GM12878 (cell line): Measurements from ENCODE around the gene KCNK7. TPM values are rescaled to one million over a fixed set of nuclear protein-coding genes. Genes with fewer than 3 reads are reported as not detected.

ENCODE experiments used
- CREB1 ChIP-seq: IDR thresholded peaks from 2 replicates; pipeline ENCODE4 v1.6.1; 2012; ENCODE audit warnings: low read depth, mild to moderate bottlenecking, inconsistent platforms
- CUX1 ChIP-seq: IDR thresholded peaks from 2 replicates; pipeline ENCODE4 v1.6.1; 2012; ENCODE audit warnings: improper control_type of control experiment, low read depth, low read length; ENCODE audit not compliant: insufficient replicate concordance
- EGR1 ChIP-seq, 2 experiments: IDR thresholded peaks; 1 replicate in 1 of 2; 2 replicates in 1 of 2; pipeline ENCODE4 v1.6.1; 2011 to 2012; ENCODE audit warnings: low read depth in 2 of 2, low read length in 2 of 2, borderline replicate concordance in 1 of 2, mild to moderate bottlenecking in 1 of 2, moderate library complexity in 1 of 2
- EP300 ChIP-seq, 2 experiments: fragments of 150-350 bp in 1 of 2; IDR thresholded peaks; 2 replicates each; pipeline ENCODE4 v1.6.1; 2011 to 2012; ENCODE audit warnings: low read depth in 2 of 2, low read length in 2 of 2, borderline replicate concordance in 1 of 2, improper control_type of control experiment in 1 of 2, inconsistent platforms in 1 of 2; ENCODE audit not compliant: control insufficient read depth in 1 of 2
- HDAC6 ChIP-seq: fragments of 200-600 bp; sonication (generic); IDR thresholded peaks from one replicate; pipeline ENCODE4 v1.8.0; 2017; ENCODE audit warnings: antibody characterized with exemption; ENCODE audit not compliant: unreplicated experiment
- HDGF ChIP-seq: fragments of 450-650 bp; IDR thresholded peaks from 2 replicates; pipeline ENCODE4 v1.6.1; 2016; ENCODE audit warnings: antibody characterized with exemption
- IKZF2 ChIP-seq, 2 experiments: fragments of 450-650 bp; IDR thresholded peaks; 2 replicates each; pipeline ENCODE4 v1.6.1; 2017; ENCODE audit warnings: mild to moderate bottlenecking in 2 of 2, moderate library complexity in 2 of 2
- KLF5 ChIP-seq: fragments of 450-650 bp; IDR thresholded peaks from 2 replicates; pipeline ENCODE4 v1.6.1; 2014; ENCODE audit warnings: mild to moderate bottlenecking; ENCODE audit not compliant: partially characterized antibody
- NFYB ChIP-seq: IDR thresholded peaks from 2 replicates; pipeline ENCODE4 v1.6.1; 2011; ENCODE audit warnings: low read depth, mild to moderate bottlenecking, low read length, improper control_type of control experiment, moderate library complexity; ENCODE audit not compliant: insufficient read depth
- NR2F1 ChIP-seq: fragments of 450-650 bp; conservative IDR thresholded peaks from 2 replicates; pipeline ENCODE4 v1.6.1; 2017; ENCODE audit warnings: mild to moderate bottlenecking
- POLR2A ChIP-seq: IDR thresholded peaks from 2 replicates; pipeline ENCODE4 v1.6.1; 2011; ENCODE audit warnings: low read depth, mild to moderate bottlenecking, low read length
- RAD21 ChIP-seq: IDR thresholded peaks from 2 replicates; pipeline ENCODE4 v1.6.1; 2011; ENCODE audit warnings: mild to moderate bottlenecking, low read depth, low read length, moderate library complexity; ENCODE audit not compliant: insufficient read depth
- RELB ChIP-seq: fragments of 450-650 bp; IDR thresholded peaks from 2 replicates; pipeline ENCODE4 v1.6.1; 2017; ENCODE audit warnings: low read depth, mild to moderate bottlenecking, moderate library complexity
- RFX5 ChIP-seq: IDR thresholded peaks from 2 replicates; pipeline ENCODE4 v1.6.1; 2011; ENCODE audit warnings: low read depth, low read length, improper control_type of control experiment
- SIN3A ChIP-seq: IDR thresholded peaks from 2 replicates; pipeline ENCODE4 v1.6.1; 2012; ENCODE audit warnings: low read depth, low read length, improper control_type of control experiment
- SIX5 ChIP-seq: IDR thresholded peaks from 2 replicates; pipeline ENCODE4 v1.6.1; 2011; ENCODE audit warnings: mild to moderate bottlenecking, low read depth, low read length, moderate library complexity; ENCODE audit not compliant: severe bottlenecking
- SMARCA5 ChIP-seq: fragments of 450-650 bp; IDR thresholded peaks from 2 replicates; pipeline ENCODE4 v1.6.1; 2017; ENCODE audit warnings: mild to moderate bottlenecking
- SUPT20H ChIP-seq: IDR thresholded peaks from 2 replicates; pipeline ENCODE4 v1.6.1; 2011; ENCODE audit warnings: low read depth, mild to moderate bottlenecking, low read length, moderate library complexity, borderline replicate concordance; ENCODE audit not compliant: control insufficient read depth
- TCF3 ChIP-seq: IDR thresholded peaks from 2 replicates; pipeline ENCODE4 v1.6.1; 2012; ENCODE audit warnings: low read depth, mild to moderate bottlenecking, low read length, borderline replicate concordance; ENCODE audit not compliant: insufficient read depth
- polyA plus RNA-seq, 11 experiments: library from polyadenylated mRNA; depleted of rRNA in 4 of 11; unstranded in 6 of 11; stranded (reverse) in 5 of 11; fragments of >200 nt; fragmentation: Nextera tagmentation in 4 of 11; fragmentation: Illumina TruSeq in 1 of 11; extraction: Ambion mirVana in 4 of 11; extraction: Trizol in 1 of 11; gene quantifications; 1 replicate in 1 of 11; 2 replicates in 10 of 11; pipeline versions ENCODE4 v1.2.1 to v1.2.3, GENCODE V29; 2011 to 2016; ENCODE audit warnings: inconsistent platforms in 2 of 11, missing spikeins in 2 of 11, low read depth in 1 of 11
- total RNA-seq, 4 experiments: library from RNA; depleted of rRNA in 3 of 4; stranded (reverse); fragments of >200 nt in 3 of 4; fragmentation: Illumina TruSeq in 1 of 4; extraction: Trizol in 1 of 4; gene quantifications; 2 replicates each; pipeline versions ENCODE4 v1.2.1 to v1.2.3, GENCODE V29; 2013 to 2021
- TF ChIP-seq, protein P1 (sequence below): fragments of 450-650 bp; conservative IDR thresholded peaks from 2 replicates; pipeline ENCODE4 v1.6.1; 2017; ENCODE audit warnings: mild to moderate bottlenecking, moderate library complexity

KCNK7 gene
- total and polyA plus RNA-seq, 10 of the 15 experiments (the other 5 are each of a cell fraction or from before 2014, with no cell fraction given): 0.11 to 0.54 (median 0.23) TPM; not detected in 7

DNA sequence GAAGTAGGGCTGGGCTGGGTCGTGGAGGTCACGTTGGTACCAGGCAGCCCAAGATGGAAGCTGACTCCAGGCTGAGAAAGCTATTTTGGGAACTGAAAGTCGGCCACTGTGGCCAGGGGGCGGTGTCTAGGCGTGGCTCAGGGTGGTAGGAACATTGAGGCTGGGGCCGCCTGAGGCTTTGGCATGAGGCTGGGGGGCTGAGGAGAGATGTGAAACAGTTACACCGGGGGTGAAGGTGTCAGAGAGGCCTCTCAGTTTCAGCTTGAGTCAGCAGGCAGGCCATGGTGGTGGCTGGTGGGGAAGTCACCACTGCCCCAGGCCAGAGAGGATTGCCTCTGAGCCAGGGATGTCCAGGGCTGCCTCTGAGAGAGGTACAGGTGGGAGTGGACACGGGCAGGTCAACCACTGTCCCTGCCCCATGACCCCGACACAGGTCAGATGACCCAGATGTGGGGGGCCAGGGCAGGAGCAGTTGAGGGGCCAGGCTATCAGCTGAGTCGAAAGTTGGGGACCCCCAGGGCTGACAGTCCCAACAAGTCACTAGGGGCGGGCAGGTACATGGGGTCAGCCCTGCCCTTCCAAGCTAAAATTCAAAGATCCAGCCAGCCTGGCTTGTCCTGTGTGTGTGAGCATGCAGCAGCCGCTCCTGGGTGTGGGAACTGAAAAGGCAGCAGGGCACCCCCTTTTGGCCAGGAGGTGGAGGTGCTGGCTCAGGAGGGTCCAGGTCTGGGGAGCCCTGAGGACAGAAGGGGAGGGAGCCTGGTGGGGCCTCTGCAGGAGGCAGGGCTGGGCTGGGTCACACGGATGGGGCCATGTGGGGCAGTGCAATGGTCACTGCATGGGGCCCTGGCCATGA, 7.2 kb downstream of the KCNK7 start (continued):
- TF ChIP-seq CUX1: no peak
- TF ChIP-seq, protein P1, sequence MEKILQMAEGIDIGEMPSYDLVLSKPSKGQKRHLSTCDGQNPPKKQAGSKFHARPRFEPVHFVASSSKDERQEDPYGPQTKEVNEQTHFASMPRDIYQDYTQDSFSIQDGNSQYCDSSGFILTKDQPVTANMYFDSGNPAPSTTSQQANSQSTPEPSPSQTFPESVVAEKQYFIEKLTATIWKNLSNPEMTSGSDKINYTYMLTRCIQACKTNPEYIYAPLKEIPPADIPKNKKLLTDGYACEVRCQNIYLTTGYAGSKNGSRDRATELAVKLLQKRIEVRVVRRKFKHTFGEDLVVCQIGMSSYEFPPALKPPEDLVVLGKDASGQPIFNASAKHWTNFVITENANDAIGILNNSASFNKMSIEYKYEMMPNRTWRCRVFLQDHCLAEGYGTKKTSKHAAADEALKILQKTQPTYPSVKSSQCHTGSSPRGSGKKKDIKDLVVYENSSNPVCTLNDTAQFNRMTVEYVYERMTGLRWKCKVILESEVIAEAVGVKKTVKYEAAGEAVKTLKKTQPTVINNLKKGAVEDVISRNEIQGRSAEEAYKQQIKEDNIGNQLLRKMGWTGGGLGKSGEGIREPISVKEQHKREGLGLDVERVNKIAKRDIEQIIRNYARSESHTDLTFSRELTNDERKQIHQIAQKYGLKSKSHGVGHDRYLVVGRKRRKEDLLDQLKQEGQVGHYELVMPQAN: peak; percentile 79
- peak; percentile 86 for TF ChIP-seq RAD21
- no peak for TF ChIP-seq RFX5
- TF ChIP-seq SIX5: no peak
- peak; percentile 99 for TF ChIP-seq SMARCA5
- peak; percentile 82 to 95 for TF ChIP-seq EP300 (IDR thresholded peaks at IDR 0.05; ENCODE audit: borderline replicate concordance in 1 of 2, control insufficient read depth in 1 of 2, low read depth in 2 of 2, low read length in 2 of 2)
- peak; percentile 16 for TF ChIP-seq KLF5
- peak in 1 of 2 experiments; percentile 65; a peak in 1 of 3 replicates for TF ChIP-seq EGR1 (IDR thresholded peaks at IDR 0.05; ENCODE audit: borderline replicate concordance in 1 of 2, low read depth in 2 of 2, low read length in 2 of 2)
- TF ChIP-seq IKZF2 (IDR thresholded peaks at IDR 0.05): peak; percentile 97 to 99
- TF ChIP-seq SUPT20H: no peak
- TF ChIP-seq SIN3A: no peak
- TF ChIP-seq TCF3: no peak; the same call in 1 of the 2 replicates
- peak; percentile 71 for TF ChIP-seq POLR2A
- TF ChIP-seq NFYB: no peak
- peak; percentile 73 for TF ChIP-seq CREB1
- TF ChIP-seq HDAC6: no peak
- TF ChIP-seq NR2F1: peak; percentile 99
- peak; percentile 20; the same call in 1 of the 2 replicates for TF ChIP-seq HDGF
- peak; percentile 92 for TF ChIP-seq RELB
